K562 (cell line): ENCODE results near the gene GGT5. TPM values are rescaled to one million over a fixed set of nuclear protein-coding genes. Genes with fewer than 3 reads are reported as not detected.

Source experiments
- ATAC-seq: fragments of 200-7000 bp; cut with Tn5 transposase; 3 replicates; pipeline ENCODE4 v1.9.1; 2020; ENCODE audit warnings: moderate library complexity
- BruUV-seq: library from RNA; stranded (reverse); fragments of 400-500 nt; replicated peaks from 2 replicates; lab custom pipeline; 2021; lab: Mats Ljungman, UMichigan
- CTCF ChIA-PET: fragments of 300-600 bp; formaldehyde crosslinking; extraction: SDS; loops from one replicate; lab custom pipeline; 2021; ENCODE audit warnings: low intra/inter-chr PET ratio; lab: Yijun Ruan, JAX
- POLR2A ChIA-PET: fragments of 300-600, 350-650 bp; sonication (Branson Sonifier 250); formaldehyde crosslinking; extraction: SDS; loops from one replicate; lab custom pipeline; 2021; ENCODE audit warnings: antibody characterized with exemption, inconsistent platforms; lab: Yijun Ruan, JAX
- DNase-seq, 4 experiments: peaks; one replicate each; pipeline versions ENCODE4 v3.0.0 to v3.0.0-alpha.2; 2011 to 2018; ENCODE audit warnings: low spot score in 3 of 4, mixed read lengths in 3 of 4; ENCODE audit errors: extremely low read depth in 1 of 4
- FAIRE-seq: peaks from 2 replicates; lab custom pipeline; 2011; peaks lifted over from hg19 to GRCh38; lab: Jason Lieb, UNC
- H2AFZ ChIP-seq: 2 replicates; pipeline ENCODE4 v1.6.0; 2011; ENCODE audit warnings: low read depth, low read length, control low read depth, inconsistent platforms
- H3K27ac ChIP-seq: fragments of 200-600 bp; 3 replicates; pipeline ENCODE4 v1.8.0; 2011; ENCODE audit warnings: low read depth, mild to moderate bottlenecking, control low read depth, inconsistent platforms, low read length, moderate library complexity, mixed read lengths; ENCODE audit errors: extremely low read depth
- H3K27me3 ChIP-seq, 2 experiments: fragments of 300-600 bp in 1 of 2; 2 replicates in 1 of 2; 3 replicates in 1 of 2; pipeline versions ENCODE4 v1.6.0 to v1.8.0; 2011; ENCODE audit warnings: inconsistent platforms in 2 of 2, low read length in 2 of 2, mild to moderate bottlenecking in 1 of 2, mixed read lengths in 1 of 2, moderate library complexity in 1 of 2; ENCODE audit not compliant: control insufficient read depth in 2 of 2, insufficient read depth in 2 of 2
- H3K36me3 ChIP-seq: fragments of 300-600 bp; 3 replicates; pipeline ENCODE4 v1.8.0; 2011; ENCODE audit warnings: mild to moderate bottlenecking, low read length, inconsistent platforms; ENCODE audit not compliant: control insufficient read depth, insufficient read depth
- H3K4me1 ChIP-seq, 2 experiments: fragments of 200-600 bp in 1 of 2; replicated peaks in 1 of 2; 2 replicates in 1 of 2; 3 replicates in 1 of 2; pipeline versions ENCODE4 v1.5.1 to v1.8.0; 2011; ENCODE audit warnings: inconsistent platforms in 2 of 2, low read length in 2 of 2, mild to moderate bottlenecking in 1 of 2, mixed read lengths in 1 of 2, moderate library complexity in 1 of 2; ENCODE audit not compliant: control insufficient read depth in 2 of 2, insufficient read depth in 2 of 2
- H3K4me2 ChIP-seq: 2 replicates; pipeline ENCODE4 v1.6.1; 2011; ENCODE audit warnings: low read length, control low read depth, inconsistent platforms, mixed read lengths; ENCODE audit not compliant: insufficient read depth
- H3K4me3 ChIP-seq: fragments of 200-600 bp; sonication (generic), shearing (Covaris generic); 2 replicates; pipeline ENCODE4 v1.5.1; 2016; ENCODE audit warnings: control low read depth, inconsistent platforms
- H3K79me2 ChIP-seq: fragments of 200-600 bp; 3 replicates; pipeline ENCODE4 v1.8.0; 2011; ENCODE audit warnings: low read length, inconsistent platforms; ENCODE audit not compliant: control insufficient read depth, insufficient read depth
- H3K9ac ChIP-seq, 2 experiments: 2 replicates each; pipeline versions ENCODE4 v1.6.0 to v1.6.1; 2011; ENCODE audit warnings: low read depth in 2 of 2, low read length in 2 of 2, control low read depth in 1 of 2, inconsistent platforms in 1 of 2, mild to moderate bottlenecking in 1 of 2, mixed read lengths in 1 of 2; ENCODE audit not compliant: insufficient read depth in 1 of 2
- H3K9me1 ChIP-seq: one replicate; pipeline ENCODE4 v1.6.0; 2011; ENCODE audit warnings: inconsistent platforms, mild to moderate bottlenecking, low read length, moderate library complexity; ENCODE audit not compliant: control insufficient read depth, insufficient read depth
- H3K9me3 ChIP-seq: replicated peaks from 2 replicates; pipeline ENCODE4 v1.5.1; 2011; ENCODE audit warnings: low read depth, low read length, inconsistent platforms; ENCODE audit not compliant: control insufficient read depth, insufficient read depth
- H4K20me1 ChIP-seq: replicated peaks from 2 replicates; pipeline ENCODE4 v1.6.1; 2011; ENCODE audit warnings: low read length, inconsistent platforms, mixed read lengths; ENCODE audit not compliant: control insufficient read depth, insufficient read depth
- CUX1 ChIP-seq: fragments of 200-800 bp; sonication (Bioruptor generic); IDR thresholded peaks from 2 replicates; pipeline ENCODE4 v1.6.1; 2016; ENCODE audit warnings: missing genetic modification characterization, missing compliant biosample characterization
- E2F6 ChIP-seq, 2 experiments: IDR thresholded peaks; 2 replicates each; pipeline ENCODE4 v1.6.1; 2011; ENCODE audit warnings: borderline replicate concordance in 1 of 2, control low read depth in 1 of 2, low read depth in 1 of 2, low read length in 1 of 2, mild to moderate bottlenecking in 1 of 2, mixed read lengths in 1 of 2, moderate library complexity in 1 of 2; ENCODE audit not compliant: insufficient read depth in 1 of 2, insufficient read length in 1 of 2, poor library complexity in 1 of 2, severe bottlenecking in 1 of 2; ENCODE audit errors: extremely low read depth in 1 of 2
- IFI16 ChIP-seq: fragments of 250-450 bp; sonication (Bioruptor Pico); IDR thresholded peaks from 2 replicates; pipeline ENCODE4 v2.1.2; 2022; ENCODE audit warnings: mild to moderate bottlenecking, inconsistent platforms
- IRF2 ChIP-seq: sonication (generic); formaldehyde crosslinking; IDR thresholded peaks from 2 replicates; pipeline ENCODE4 v1.8.1; 2022; ENCODE audit warnings: mild to moderate bottlenecking, missing genetic modification reagents
- SMARCE1 ChIP-seq: fragments of 450-650 bp; IDR thresholded peaks from 2 replicates; pipeline ENCODE4 v1.7.1; 2016; ENCODE audit warnings: mild to moderate bottlenecking
- ZKSCAN1 ChIP-seq: fragments of 150-350 bp; IDR thresholded peaks from 2 replicates; pipeline ENCODE4 v1.6.1; 2016; ENCODE audit warnings: low read depth, low read length
- ZNF280A ChIP-seq: fragments of 450-650 bp; IDR thresholded peaks from 2 replicates; pipeline ENCODE4 v1.6.1; 2018; ENCODE audit warnings: mild to moderate bottlenecking, low read depth; ENCODE audit not compliant: partially characterized antibody
- WGBS: fragments of 100-300 bp; shearing (Covaris generic); methylation state at CpG from one replicate; pipeline ENCODE4 v1.1.6; 2016; ENCODE audit warnings: low coverage, mixed read lengths; ENCODE audit not compliant: insufficient coverage; ENCODE audit errors: missing lambda C conversion rate; 5-methylcytosine and 5-hydroxymethylcytosine counted together
- in situ Hi-C: fragments of 300-500 bp; cut with MboI; formaldehyde crosslinking; loops from 4 replicates; pipeline ENCODE4 v1.15.0; 2018; ENCODE audit warnings: inconsistent platforms, mixed read lengths
- intact Hi-C: fragments of 100-400 bp; cut with micrococcal nuclease; formaldehyde crosslinking; loops from 2 replicates; pipeline ENCODE4 v1.14.2; 2022
- polyA plus RNA-seq, 8 experiments: library from polyadenylated mRNA; depleted of rRNA in 4 of 8; stranded (reverse) in 5 of 8; unstranded in 3 of 8; fragments of >200 nt; fragmentation: Nextera tagmentation in 2 of 8; fragmentation: Illumina TruSeq in 1 of 8; extraction: Ambion mirVana in 2 of 8; extraction: Trizol in 1 of 8; gene quantifications; 2 replicates each; pipeline versions ENCODE4 v1.2.1 to v1.2.3, GENCODE V29; 2011 to 2014; ENCODE audit warnings: inconsistent platforms in 1 of 8, missing spikeins in 1 of 8
- total RNA-seq, 7 experiments: library from RNA; depleted of rRNA in 6 of 7; stranded (reverse); fragments of >200 nt in 6 of 7; fragmentation: Illumina TruSeq in 2 of 7; extraction: Trizol in 2 of 7; gene quantifications; 2 replicates each; pipeline versions ENCODE4 v1.2.1 to v1.2.3, GENCODE V29; 2011 to 2021; ENCODE audit warnings: low replicate concordance in 1 of 7

The GGT5 gene
- total and polyA plus RNA-seq, 9 of the 15 experiments (the other 6 are each of a cell fraction or from before 2014, with no cell fraction given) = 0.07 to 0.69 (median 0.18) TPM; not detected in 4

- no peak for TF ChIP-seq E2F6 (IDR thresholded peaks at IDR 0.05; ENCODE audit: borderline replicate concordance in 1 of 2, extremely low read depth in 1 of 2, insufficient read depth in 1 of 2, insufficient read length in 1 of 2, low read depth in 1 of 2, low read length in 1 of 2, poor library complexity in 1 of 2, severe bottlenecking in 1 of 2)
- TF ChIP-seq SMARCE1 = no peak
- no peak for TF ChIP-seq ZKSCAN1
- TF ChIP-seq IFI16 (CRISPR knock-in tag) = no peak
- no peak for TF ChIP-seq ZNF280A
These were observed 35.2 kb downstream of the GGT5 start (continued) for GRCh38 chr22:24209687-24210086.

- no peaks in the 10 kb centered on the region for H3K27me3 ChIP-seq
- POLR2A ChIA-PET = no interaction called here
- H3K4me1 ChIP-seq = peaks cover 0 to 2% of the 10 kb centered on the region in 2 experiments; a peak in 3 of 5 replicates
- ATAC-seq (no peak), DNase-seq (no peak), FAIRE-seq (no peak)
- H3K36me3 ChIP-seq = no peaks in the 10 kb centered on the region
- WGBS = 18% methylated on average over 1 of the region's 3 CpGs
- H3K4me3 ChIP-seq = no peak overlapping the region
- no peak overlapping the region for H3K4me2 ChIP-seq
- H3K9me1 ChIP-seq = no peaks in the 10 kb centered on the region
- TF ChIP-seq CUX1 (CRISPR knock-in tag) (no peak), IRF2 (CRISPR knock-in tag) (no peak)
- no TSS peak for BruUV-seq
- no peaks in the 10 kb centered on the region for H4K20me1 ChIP-seq
- in situ Hi-C loops (no loop called here), intact Hi-C loops (no loop called here)
- H3K79me2 ChIP-seq = no peaks in the 10 kb centered on the region
- H3K9me3 ChIP-seq = peaks cover 2% of the 10 kb centered on the region; the same call in 1 of the 2 replicates
- CTCF ChIA-PET = no interaction called here
- no peak overlapping the region for H2AFZ ChIP-seq
- H3K9ac ChIP-seq = no peak overlapping the region
- H3K27ac ChIP-seq = no peak overlapping the region
These were observed 35.9 kb downstream of the GGT5 start for GRCh38 chr22:24209016-24209415.
